Liver (tissue), 3 donors: Measurements from ENCODE around the gene UBE2QL1.

ENCODE experiments used
- NR2F2 ChIP-seq: IDR thresholded peaks from 2 replicates; pipeline ENCODE4 v1.6.1; 2016; ENCODE audit warnings: antibody characterized with exemption
- RXRA ChIP-seq, 2 donors: IDR thresholded peaks; 2 replicates each; pipeline ENCODE4 v1.6.1; 2017 to 2018; ENCODE audit warnings: antibody characterized with exemption in 2 of 2, mild to moderate bottlenecking in 1 of 2
- TAF1 ChIP-seq: conservative IDR thresholded peaks from 2 replicates; pipeline ENCODE4 v1.6.1; 2016; ENCODE audit warnings: antibody characterized with exemption, mild to moderate bottlenecking
- TF ChIP-seq, protein P1 (sequence below): fragments of 150-350 bp; IDR thresholded peaks from 2 replicates; pipeline ENCODE4 v1.5.1; 2017; ENCODE audit warnings: improper control_type of control experiment, low read depth, low read length; ENCODE audit not compliant: missing input control
- TF ChIP-seq, protein P2 (sequence below): IDR thresholded peaks from 2 replicates; pipeline ENCODE4 v1.6.1; 2016; ENCODE audit warnings: antibody characterized with exemption
- donor health status: healthy.
- donor health status: healthy.

- TF ChIP-seq, protein P1, sequence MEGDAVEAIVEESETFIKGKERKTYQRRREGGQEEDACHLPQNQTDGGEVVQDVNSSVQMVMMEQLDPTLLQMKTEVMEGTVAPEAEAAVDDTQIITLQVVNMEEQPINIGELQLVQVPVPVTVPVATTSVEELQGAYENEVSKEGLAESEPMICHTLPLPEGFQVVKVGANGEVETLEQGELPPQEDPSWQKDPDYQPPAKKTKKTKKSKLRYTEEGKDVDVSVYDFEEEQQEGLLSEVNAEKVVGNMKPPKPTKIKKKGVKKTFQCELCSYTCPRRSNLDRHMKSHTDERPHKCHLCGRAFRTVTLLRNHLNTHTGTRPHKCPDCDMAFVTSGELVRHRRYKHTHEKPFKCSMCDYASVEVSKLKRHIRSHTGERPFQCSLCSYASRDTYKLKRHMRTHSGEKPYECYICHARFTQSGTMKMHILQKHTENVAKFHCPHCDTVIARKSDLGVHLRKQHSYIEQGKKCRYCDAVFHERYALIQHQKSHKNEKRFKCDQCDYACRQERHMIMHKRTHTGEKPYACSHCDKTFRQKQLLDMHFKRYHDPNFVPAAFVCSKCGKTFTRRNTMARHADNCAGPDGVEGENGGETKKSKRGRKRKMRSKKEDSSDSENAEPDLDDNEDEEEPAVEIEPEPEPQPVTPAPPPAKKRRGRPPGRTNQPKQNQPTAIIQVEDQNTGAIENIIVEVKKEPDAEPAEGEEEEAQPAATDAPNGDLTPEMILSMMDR: no peak
- TF ChIP-seq TAF1: no peak
- TF ChIP-seq, protein P2, sequence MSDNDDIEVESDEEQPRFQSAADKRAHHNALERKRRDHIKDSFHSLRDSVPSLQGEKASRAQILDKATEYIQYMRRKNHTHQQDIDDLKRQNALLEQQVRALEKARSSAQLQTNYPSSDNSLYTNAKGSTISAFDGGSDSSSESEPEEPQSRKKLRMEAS: no peak
- no peak for TF ChIP-seq NR2F2
- no peak for TF ChIP-seq RXRA (IDR thresholded peaks at IDR 0.05)
Observed at GRCh38 chr5:6448622-6449464, at the start of gene UBE2QL1.
